GM20000 (cell line): ENCODE data around the gene ARHGAP22.

Experiments
- DNase-seq: peaks from one replicate; pipeline ENCODE4 v3.0.0; 2012; ENCODE audit warnings: low spot score
- TF ChIP-seq, protein P1 (sequence below): IDR thresholded peaks from 2 replicates; pipeline ENCODE4 v1.5.1; 2012; ENCODE audit warnings: mild to moderate bottlenecking, control low read depth; ENCODE audit errors: extremely low read depth, missing control alignments

Gene ARHGAP22

DNA sequence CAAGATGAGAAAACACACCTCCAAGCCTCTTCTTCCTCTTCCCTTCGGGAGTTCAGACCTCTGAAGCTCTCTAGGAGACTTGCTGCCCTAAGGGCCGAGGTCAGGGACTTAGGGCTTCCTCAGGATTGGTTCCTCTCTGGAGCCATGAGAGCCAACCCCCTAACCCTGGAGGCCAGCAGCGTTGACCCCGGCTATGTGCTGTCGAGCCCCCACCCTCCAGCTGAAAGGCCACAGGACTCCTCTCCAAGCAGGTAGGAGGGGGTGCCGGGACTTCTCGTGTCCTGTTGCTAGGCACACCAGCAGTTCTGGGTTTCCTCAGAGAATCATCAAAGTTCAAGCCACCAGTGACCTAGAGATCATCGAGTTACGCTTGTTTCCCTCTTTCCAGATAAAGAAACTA is 87.4 kb downstream of the ARHGAP22 start:
- no peak for DNase-seq
- TF ChIP-seq, protein P1, sequence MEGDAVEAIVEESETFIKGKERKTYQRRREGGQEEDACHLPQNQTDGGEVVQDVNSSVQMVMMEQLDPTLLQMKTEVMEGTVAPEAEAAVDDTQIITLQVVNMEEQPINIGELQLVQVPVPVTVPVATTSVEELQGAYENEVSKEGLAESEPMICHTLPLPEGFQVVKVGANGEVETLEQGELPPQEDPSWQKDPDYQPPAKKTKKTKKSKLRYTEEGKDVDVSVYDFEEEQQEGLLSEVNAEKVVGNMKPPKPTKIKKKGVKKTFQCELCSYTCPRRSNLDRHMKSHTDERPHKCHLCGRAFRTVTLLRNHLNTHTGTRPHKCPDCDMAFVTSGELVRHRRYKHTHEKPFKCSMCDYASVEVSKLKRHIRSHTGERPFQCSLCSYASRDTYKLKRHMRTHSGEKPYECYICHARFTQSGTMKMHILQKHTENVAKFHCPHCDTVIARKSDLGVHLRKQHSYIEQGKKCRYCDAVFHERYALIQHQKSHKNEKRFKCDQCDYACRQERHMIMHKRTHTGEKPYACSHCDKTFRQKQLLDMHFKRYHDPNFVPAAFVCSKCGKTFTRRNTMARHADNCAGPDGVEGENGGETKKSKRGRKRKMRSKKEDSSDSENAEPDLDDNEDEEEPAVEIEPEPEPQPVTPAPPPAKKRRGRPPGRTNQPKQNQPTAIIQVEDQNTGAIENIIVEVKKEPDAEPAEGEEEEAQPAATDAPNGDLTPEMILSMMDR, result no peak

DNA sequence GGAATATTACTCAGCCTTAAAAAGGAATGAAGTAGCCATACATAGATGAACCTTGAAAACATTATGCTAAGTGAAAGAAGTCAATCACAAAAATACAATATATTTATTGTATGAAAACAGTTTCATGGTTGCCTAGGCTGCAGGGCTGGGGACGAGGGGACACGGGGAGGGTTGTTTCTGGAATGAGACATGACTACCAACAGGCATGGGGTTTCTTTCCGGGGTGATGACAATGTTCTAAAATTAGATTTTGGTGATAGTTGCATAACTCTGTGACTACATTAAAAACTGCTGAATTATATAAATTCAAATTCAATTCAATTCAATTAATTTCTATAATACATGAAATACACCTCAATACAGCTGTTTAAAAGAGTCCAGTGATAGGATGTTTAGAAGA is 88.0 kb downstream of the ARHGAP22 start:
- DNase-seq, result no peak

DNA sequence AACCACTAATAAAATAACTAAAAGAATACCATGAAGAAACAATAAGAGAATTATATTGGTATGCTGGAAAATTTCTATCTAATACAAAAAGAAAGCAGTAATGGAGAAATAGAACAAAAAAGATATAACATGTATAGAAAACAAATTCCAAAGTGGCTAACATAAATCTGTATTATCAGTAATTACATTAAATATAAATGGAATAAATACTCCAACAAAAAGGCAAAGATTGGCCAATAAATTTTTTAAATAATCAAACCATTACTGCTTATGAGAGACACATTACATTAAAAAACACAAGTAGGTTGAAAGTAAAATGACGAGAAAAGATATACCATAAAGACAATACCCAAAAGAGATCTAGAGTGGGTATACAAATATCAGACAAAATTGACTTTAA is 90.0 kb downstream of the ARHGAP22 start:
- TF ChIP-seq, protein P1, result no peak

More for the DNA sequence above, 88.0 kb downstream of the ARHGAP22 start:
- TF ChIP-seq, protein P1, result no peak

DNA sequence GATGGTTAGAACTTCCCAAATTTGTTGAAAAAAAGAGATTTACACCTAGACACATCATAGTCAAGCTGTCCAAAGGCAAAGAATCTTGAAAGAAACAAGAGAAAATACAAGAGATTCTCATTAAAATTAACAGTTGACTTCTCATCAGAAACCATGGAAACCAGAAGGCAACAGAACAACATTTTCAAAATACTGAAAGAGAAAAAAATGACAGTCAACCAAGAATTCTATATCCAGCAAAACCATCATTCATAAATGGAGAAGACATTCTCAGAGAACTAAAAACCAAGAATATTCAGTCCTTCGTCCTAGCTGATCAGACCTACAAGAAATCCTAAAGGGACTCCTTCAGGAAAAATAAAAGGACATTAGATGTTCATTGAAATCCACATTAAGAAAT is 90.6 kb downstream of the ARHGAP22 start:
- DNase-seq, result no peak
- TF ChIP-seq, protein P1, result no peak

More for the DNA sequence above, 90.0 kb downstream of the ARHGAP22 start:
- no peak for DNase-seq

DNA sequence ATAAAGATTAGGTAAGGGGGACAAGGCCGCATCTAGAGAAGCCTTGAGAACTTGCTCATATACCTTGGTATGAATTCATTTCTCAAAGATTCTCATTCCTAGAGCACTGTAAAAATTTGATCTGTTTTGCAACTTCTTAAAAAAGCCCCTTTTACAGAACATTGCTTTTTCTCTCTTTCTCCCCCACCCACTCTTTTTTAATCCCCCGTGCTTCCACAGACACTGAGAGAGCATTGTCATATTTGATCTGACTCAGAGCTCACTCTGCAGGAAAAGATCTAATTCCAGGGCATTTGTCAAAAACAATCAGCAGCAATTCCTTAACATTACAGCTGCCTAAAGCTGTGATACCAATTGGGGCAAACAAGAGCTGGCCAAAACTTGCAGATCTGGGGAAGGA is 92.0 kb downstream of the ARHGAP22 start:
- TF ChIP-seq, protein P1, result no peak
- no peak for DNase-seq

DNA sequence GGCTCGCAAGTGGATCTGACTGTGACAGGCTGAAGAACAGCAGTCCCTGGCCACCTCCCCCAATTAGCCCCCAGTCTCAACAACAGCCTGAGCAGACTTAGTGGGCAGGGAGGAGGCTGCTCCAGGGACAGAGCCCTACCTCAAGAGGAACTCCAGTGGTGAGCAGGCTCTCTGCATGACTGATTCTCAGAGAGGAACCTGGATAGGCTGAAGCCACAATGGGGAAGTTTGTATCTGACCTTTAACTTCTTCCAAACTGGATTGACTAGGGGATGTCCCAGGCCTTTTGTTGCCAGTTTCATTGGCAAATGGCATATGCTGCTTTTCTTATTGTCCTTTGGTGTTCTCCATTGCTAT is 93.0 kb downstream of the ARHGAP22 start:
- TF ChIP-seq, protein P1, result no peak
- no peak for DNase-seq

DNA sequence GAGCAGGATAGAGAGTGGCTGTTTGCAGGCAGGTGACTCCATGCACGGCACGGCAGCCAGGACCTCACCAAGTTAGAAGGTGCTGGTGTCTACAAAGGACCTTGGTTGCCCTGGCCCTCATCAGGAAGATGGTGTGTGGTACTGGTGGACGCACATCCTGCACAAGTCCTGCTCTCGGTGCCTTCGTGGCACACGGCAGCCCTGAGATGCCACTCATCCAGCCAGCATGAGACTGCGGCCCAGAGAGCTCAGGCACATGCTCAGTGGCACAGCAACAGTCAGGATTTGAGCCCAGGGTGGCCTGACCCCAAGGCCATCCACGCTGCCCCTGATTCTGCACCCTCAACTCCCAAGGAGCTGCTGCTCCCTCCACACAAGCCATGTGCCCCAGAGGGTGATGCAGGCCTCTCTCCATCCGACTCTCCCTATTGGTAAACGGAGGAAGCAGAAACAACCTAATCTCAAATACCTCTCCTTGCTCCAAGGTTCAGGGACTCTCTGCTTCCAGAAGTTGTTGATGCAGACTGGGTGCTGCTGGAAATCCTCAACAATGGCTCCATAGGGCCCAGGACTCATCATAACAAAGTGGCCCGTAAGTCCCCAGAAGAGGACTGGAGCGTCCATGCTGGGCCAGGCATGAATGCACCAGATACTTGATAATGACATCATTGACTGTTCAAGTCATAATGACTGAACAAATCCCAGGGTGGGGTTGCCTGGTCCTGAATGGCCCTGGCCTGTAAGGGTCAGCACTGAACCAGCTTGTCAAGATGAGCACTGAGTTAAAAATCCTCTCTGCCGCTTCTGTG is 93.6 kb downstream of the ARHGAP22 start:
- DNase-seq, result no peak
- TF ChIP-seq, protein P1, result no peak
